Loucy (cell line): ENCODE measurements around the gene ZNF354B.

Experiments
- CTCF ChIP-seq: fragments of 200-600 bp; sonication (generic); conservative IDR thresholded peaks from 2 replicates; pipeline ENCODE4 v1.5.1; 2014; ENCODE audit warnings: mild to moderate bottlenecking, antibody characterized with exemption, low read length
- EZH2phosphoT487 ChIP-seq: fragments of 200-600 bp; IDR thresholded peaks from 2 replicates; pipeline ENCODE4 v1.6.1; 2018; ENCODE audit warnings: antibody characterized with exemption, mild to moderate bottlenecking, moderate library complexity, borderline replicate concordance

- TF ChIP-seq CTCF, result no peak
- no peak for TF ChIP-seq EZH2phosphoT487
These were observed 23.1 kb upstream of the ZNF354B start for GRCh38 chr5:178836628-178837027.
